Calu3 (cell line): ENCODE data around the gene GOLGB1. TPM values are rescaled to one million over a fixed set of nuclear protein-coding genes. Genes with fewer than 3 reads are reported as not detected.

Experiments
- BruUV-seq: library from RNA; stranded (reverse); fragments of 400-500 nt; replicated peaks from 2 replicates; lab custom pipeline; 2021; lab: Mats Ljungman, UMichigan
- CTCF ChIA-PET: fragments of 300-600 bp; sonication (Branson Sonifier 250); formaldehyde crosslinking; loops from one replicate; lab custom pipeline; 2022; ENCODE audit warnings: antibody characterized with exemption; lab: Charles Lee
- DNase-seq: peaks from one replicate; pipeline ENCODE4 v3.0.0; 2022
- H3K27ac Mint-ChIP-seq: one replicate; pipeline ENCODE4 v1.8.0; 2022; ENCODE audit warnings: mixed read lengths; ENCODE audit not compliant: unreplicated experiment
- H3K27me3 Mint-ChIP-seq: one replicate; pipeline ENCODE4 v1.8.0; 2022; ENCODE audit warnings: mixed read lengths; ENCODE audit not compliant: unreplicated experiment
- H3K36me3 Mint-ChIP-seq: one replicate; pipeline ENCODE4 v1.8.0; 2022; ENCODE audit warnings: mild to moderate bottlenecking, moderate library complexity, mixed read lengths; ENCODE audit not compliant: insufficient read depth, unreplicated experiment
- H3K4me1 Mint-ChIP-seq: one replicate; pipeline ENCODE4 v1.8.0; 2022; ENCODE audit warnings: mild to moderate bottlenecking, low read depth, mixed read lengths; ENCODE audit not compliant: unreplicated experiment
- H3K4me3 Mint-ChIP-seq: one replicate; pipeline ENCODE4 v1.8.0; 2022; ENCODE audit warnings: mild to moderate bottlenecking, low read depth, moderate library complexity, mixed read lengths; ENCODE audit not compliant: unreplicated experiment
- H3K9me3 Mint-ChIP-seq: one replicate; pipeline ENCODE4 v1.8.0; 2022; ENCODE audit warnings: low read depth, mixed read lengths; ENCODE audit not compliant: unreplicated experiment
- CTCF ChIP-seq: fragments of 200-600 bp; IDR thresholded peaks from one replicate; pipeline ENCODE4 v1.8.0; 2022; ENCODE audit warnings: antibody characterized with exemption; ENCODE audit not compliant: unreplicated experiment
- intact Hi-C: fragments of 100-400 bp; cut with micrococcal nuclease; formaldehyde crosslinking; loops from one replicate; pipeline ENCODE4 v1.10.0; 2022; ENCODE audit not compliant: unreplicated experiment
- total RNA-seq: library from RNA; stranded (reverse); gene quantifications from 2 replicates; pipeline ENCODE4 v1.2.3, GENCODE V29; 2022

GOLGB1 gene
- total RNA-seq, 1 experiment from 2014 or later, result 42.8 TPM

GRCh38 chr3:121768452-121768851 is 18.9 kb upstream of the GOLGB1 start:
- CTCF ChIA-PET, result interaction anchor here (0.7 kb wide), 1 partner anchor 17 kb away, joined by 3 read pairs; no protein-coding TSS in a partner anchor
- Mint-ChIP-seq H3K9me3 (no peaks in the 10 kb centered on the region), H3K36me3 (peaks cover 8% of the 10 kb centered on the region), H3K4me3 (no peak overlapping the region), H3K4me1 (no peaks in the 10 kb centered on the region), H3K27ac (no peak overlapping the region), H3K27me3 (no peaks in the 10 kb centered on the region)
- no peak for TF ChIP-seq CTCF
- no peak for DNase-seq
- intact Hi-C loops, result no loop called here
- no TSS peak for BruUV-seq

GRCh38 chr3:121759541-121760202 is 10.1 kb upstream of the GOLGB1 start:
- Mint-ChIP-seq H3K27me3 (peaks cover 11% of the 10 kb centered on the region), H3K4me3 (no peak overlapping the region), H3K36me3 (no peaks in the 10 kb centered on the region), H3K9me3 (no peaks in the 10 kb centered on the region), H3K4me1 (no peaks in the 10 kb centered on the region), H3K27ac (no peak overlapping the region)
- BruUV-seq, result no TSS peak
- TF ChIP-seq CTCF, result no peak
- intact Hi-C loops, result no loop called here
- no peak for DNase-seq
- CTCF ChIA-PET, result no interaction called here

- H3K27me3 Mint-ChIP-seq, result peaks cover 11% of the 10 kb centered on the region
- TF ChIP-seq CTCF, result no peak
- H3K4me1 Mint-ChIP-seq, result no peaks in the 10 kb centered on the region
- CTCF ChIA-PET, result no interaction called here
- H3K27ac Mint-ChIP-seq, result no peak overlapping the region
- no peaks in the 10 kb centered on the region for H3K9me3 Mint-ChIP-seq
- no peak for DNase-seq
- intact Hi-C loops, result no loop called here
- H3K36me3 Mint-ChIP-seq, result no peaks in the 10 kb centered on the region
- no TSS peak for BruUV-seq
- no peak overlapping the region for H3K4me3 Mint-ChIP-seq
Measured at GRCh38 chr3:121758727-121759450, 9.3 kb upstream of the GOLGB1 start.

- no TSS peak for BruUV-seq
- Mint-ChIP-seq H3K27ac (no peak overlapping the region), H3K4me1 (no peaks in the 10 kb centered on the region), H3K36me3 (no peaks in the 10 kb centered on the region), H3K4me3 (no peak overlapping the region), H3K27me3 (peaks cover 11% of the 10 kb centered on the region), H3K9me3 (no peaks in the 10 kb centered on the region)
- no peak for DNase-seq
- intact Hi-C loops, result no loop called here
- no peak for TF ChIP-seq CTCF
- CTCF ChIA-PET, result no interaction called here
Measured at GRCh38 chr3:121757812-121758545, 8.4 kb upstream of the GOLGB1 start.
